ENCODE measurements around the gene STARD7.

The STARD7 gene

DNA sequence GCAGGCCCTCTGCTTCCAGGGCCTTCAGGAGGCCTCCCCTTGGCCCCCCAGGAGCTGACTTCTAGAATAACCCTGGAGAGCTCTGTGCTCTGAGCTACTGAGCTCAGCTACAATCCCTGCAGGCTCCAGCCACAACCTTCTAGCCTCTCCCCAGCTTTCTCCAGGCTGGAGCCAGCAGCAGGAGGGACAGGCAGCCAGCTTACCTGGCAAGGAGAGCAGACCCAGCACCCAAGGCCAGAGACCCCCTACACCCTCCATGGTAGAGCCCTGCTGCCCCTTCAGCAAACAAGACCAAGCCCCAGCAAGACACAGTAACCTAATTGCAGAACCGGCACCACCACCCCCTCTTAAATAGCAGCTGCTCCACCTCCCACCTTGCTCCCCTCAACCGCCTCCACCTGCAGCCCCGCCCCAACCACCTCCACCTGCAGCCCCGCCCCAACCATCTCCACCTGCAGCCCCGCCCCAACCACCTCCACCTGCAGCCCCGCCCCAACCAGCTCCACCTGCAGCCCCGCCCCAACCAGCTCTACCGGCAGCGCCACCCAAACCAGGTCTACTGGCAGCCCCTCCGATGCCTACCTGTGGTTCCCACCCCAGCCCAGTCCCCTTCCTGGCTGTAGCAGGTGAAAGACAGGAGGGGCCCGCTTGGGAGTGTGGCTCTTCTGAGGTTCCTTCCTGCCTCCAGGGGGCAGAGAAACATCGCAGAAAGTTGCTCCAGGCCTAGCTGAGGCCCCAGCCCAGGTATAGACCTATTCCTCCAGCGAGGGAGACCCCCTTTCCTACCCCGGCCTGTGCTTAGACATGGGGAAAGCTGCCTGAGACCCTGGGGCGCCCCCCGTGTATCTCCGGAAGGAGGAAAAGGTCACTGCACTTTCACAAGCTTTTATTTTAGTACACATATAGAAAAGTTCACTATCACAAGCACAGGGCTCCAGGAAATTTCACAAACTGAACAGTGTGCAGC is 70.2 kb downstream of the STARD7 start, which contains the start of gene ASTL:
Gene ASTL (minus strand): TSS at position 324 of the 967 bp plus-strand sequence. CDS start 66 bp downstream, at position 258.
- Histone ChIP-seq H3K27me3 (ENCODE audit: insufficient read depth, low read depth) (no peaks in the 10 kb centered on the region), H3K36me3 (ENCODE audit: insufficient read depth) (0 out of 2 replicates have a peak, but pooled peaks cover 3% of the 10 kb centered on the region), H3K79me2 (ENCODE audit: insufficient read depth, low read depth) (peaks cover under 1% of the 10 kb centered on the region; the same call in 1 of the 2 replicates), H3K4me1 (ENCODE audit: low read depth, poor library complexity, severe bottlenecking) (peaks cover 5% of the 10 kb centered on the region), H3K27ac (no peak within 1 kb of the TSS), H4K20me1 (ENCODE audit: insufficient read depth) (no peaks in the 10 kb centered on the region), H2AFZ (ENCODE audit: low read depth) (no peak within 1 kb of the TSS), H3K4me3 (IDR thresholded peaks at IDR 0.05; ENCODE audit: insufficient read depth, low read depth, low read length) (no peak within 1 kb of the TSS), H3K4me2 (no peak within 1 kb of the TSS), H3K9ac (no peak within 1 kb of the TSS)
- TF ChIP-seq, protein P1, sequence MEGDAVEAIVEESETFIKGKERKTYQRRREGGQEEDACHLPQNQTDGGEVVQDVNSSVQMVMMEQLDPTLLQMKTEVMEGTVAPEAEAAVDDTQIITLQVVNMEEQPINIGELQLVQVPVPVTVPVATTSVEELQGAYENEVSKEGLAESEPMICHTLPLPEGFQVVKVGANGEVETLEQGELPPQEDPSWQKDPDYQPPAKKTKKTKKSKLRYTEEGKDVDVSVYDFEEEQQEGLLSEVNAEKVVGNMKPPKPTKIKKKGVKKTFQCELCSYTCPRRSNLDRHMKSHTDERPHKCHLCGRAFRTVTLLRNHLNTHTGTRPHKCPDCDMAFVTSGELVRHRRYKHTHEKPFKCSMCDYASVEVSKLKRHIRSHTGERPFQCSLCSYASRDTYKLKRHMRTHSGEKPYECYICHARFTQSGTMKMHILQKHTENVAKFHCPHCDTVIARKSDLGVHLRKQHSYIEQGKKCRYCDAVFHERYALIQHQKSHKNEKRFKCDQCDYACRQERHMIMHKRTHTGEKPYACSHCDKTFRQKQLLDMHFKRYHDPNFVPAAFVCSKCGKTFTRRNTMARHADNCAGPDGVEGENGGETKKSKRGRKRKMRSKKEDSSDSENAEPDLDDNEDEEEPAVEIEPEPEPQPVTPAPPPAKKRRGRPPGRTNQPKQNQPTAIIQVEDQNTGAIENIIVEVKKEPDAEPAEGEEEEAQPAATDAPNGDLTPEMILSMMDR (conservative IDR thresholded peaks at IDR 0.05; ENCODE audit: low read depth, low read length), result peak; percentile 62

DNA sequence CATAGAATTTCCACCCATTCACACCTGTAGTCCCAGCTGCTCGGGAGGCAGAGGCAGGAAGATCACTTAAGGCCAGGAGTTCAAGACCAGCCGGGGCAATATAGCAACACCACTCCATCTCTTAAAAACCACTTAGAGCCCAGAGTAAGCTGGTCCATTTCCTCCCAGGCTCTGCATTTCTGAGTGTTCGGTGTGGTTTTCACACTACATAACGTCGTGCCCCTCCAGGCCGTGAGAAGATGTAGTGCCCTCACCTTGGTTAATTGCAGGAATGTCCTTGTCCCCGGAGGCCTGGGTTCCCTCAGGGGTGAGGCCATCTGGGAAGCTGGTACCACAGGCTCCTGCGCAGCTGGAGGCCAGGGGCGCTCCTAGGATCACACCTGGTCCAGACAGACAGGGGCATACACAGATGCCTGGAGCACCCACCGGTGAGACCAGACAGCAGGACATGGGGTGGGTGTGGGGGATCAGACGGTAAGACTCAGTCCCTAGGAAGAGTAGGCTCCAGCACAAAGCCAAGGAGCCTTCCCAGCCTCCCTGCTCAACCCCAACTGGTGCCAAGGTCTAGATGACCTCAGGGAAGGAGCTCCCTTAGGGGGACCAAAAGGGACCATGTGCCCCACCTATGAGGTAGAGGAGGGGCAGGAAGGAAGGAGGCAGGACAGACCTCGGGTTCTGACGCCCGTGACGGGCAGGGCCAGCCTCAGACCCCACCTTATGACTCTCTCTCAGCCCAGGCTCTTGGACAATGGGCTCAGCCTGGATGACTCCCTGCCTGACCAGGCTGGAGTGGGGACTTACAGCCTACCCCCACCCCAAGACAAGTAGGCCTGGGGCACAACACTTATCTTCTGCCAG is 71.1 kb downstream of the STARD7 start:
- Histone ChIP-seq H3K4me1 (ENCODE audit: low read depth, poor library complexity, severe bottlenecking) (no peaks in the 10 kb centered on the region), H3K4me3 (IDR thresholded peaks at IDR 0.05; ENCODE audit: insufficient read depth, low read depth, low read length) (no peak overlapping the region), H3K4me2 (no peak overlapping the region), H3K27ac (no peak overlapping the region), H2AFZ (ENCODE audit: low read depth) (no peak overlapping the region), H3K79me2 (ENCODE audit: insufficient read depth, low read depth) (no peaks in the 10 kb centered on the region), H4K20me1 (ENCODE audit: insufficient read depth) (no peaks in the 10 kb centered on the region), H3K36me3 (ENCODE audit: insufficient read depth) (no peaks in the 10 kb centered on the region), H3K27me3 (ENCODE audit: insufficient read depth, low read depth) (no peaks in the 10 kb centered on the region), H3K9ac (no peak overlapping the region)
- TF ChIP-seq, protein P1 (conservative IDR thresholded peaks at IDR 0.05; ENCODE audit: low read depth, low read length), result no peak

DNA sequence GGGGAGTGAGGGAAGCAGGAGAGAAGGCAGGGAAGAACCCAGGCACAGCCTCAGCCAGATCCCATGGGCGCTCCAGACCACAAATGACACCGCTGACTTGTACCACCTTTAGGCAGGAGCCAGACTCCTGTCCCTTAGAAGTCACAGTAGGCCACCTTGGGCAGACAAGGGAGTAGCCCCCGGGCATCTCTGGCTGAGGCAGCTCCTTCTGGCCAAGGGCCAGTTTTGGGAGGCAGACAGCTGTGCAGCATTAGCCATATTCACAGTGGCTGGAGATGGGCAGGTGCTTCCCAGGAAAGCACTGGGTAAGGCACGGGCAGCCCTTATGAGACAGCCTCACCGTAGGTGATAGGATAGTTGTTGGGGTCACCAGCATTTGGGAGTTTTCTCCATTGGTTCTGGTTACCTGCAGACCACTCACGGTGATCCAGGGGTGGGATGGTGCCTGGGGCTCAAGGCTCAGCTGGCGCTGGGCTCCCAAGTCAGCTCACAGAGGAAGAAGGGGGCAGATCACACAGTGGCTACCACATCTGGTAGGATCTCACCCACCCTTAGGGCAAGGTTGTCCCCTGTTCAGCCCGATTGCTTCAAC is 72.4 kb downstream of the STARD7 start:
- Histone ChIP-seq H3K4me1 (ENCODE audit: low read depth, poor library complexity, severe bottlenecking) (peaks cover 8% of the 10 kb centered on the region), H3K79me2 (ENCODE audit: insufficient read depth, low read depth) (no peaks in the 10 kb centered on the region), H2AFZ (ENCODE audit: low read depth) (no peak overlapping the region), H3K4me3 (IDR thresholded peaks at IDR 0.05; ENCODE audit: insufficient read depth, low read depth, low read length) (no peak overlapping the region), H3K4me2 (no peak overlapping the region), H3K27ac (no peak overlapping the region), H3K27me3 (ENCODE audit: insufficient read depth, low read depth) (no peaks in the 10 kb centered on the region), H4K20me1 (ENCODE audit: insufficient read depth) (no peaks in the 10 kb centered on the region), H3K9ac (no peak overlapping the region), H3K36me3 (ENCODE audit: insufficient read depth) (no peaks in the 10 kb centered on the region)
- TF ChIP-seq, protein P1 (conservative IDR thresholded peaks at IDR 0.05; ENCODE audit: low read depth, low read length), result no peak

DNA sequence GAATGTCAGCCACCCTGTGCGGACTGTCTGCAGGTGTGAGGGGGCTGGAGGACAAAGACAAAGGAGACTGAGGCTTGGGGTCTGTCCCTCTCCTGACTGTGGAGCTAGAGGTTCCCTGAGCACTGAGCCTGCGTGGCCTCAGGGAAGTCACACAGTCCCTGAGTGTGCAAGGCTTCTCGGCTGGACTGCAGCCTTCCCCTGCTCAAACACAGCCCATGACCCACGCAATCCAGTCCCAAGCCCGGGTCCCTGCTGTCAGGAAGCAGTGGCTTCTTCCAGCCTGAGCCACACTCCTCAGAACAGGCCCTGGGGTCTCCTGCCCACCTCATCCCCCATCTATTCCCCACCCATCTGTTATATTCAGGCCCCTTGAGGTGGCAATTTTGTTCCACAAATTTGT is 73.0 kb downstream of the STARD7 start:
- Histone ChIP-seq H3K36me3 (ENCODE audit: insufficient read depth) (no peaks in the 10 kb centered on the region), H4K20me1 (ENCODE audit: insufficient read depth) (no peaks in the 10 kb centered on the region), H3K4me1 (ENCODE audit: low read depth, poor library complexity, severe bottlenecking) (peaks cover 14% of the 10 kb centered on the region), H2AFZ (ENCODE audit: low read depth) (no peak overlapping the region), H3K9ac (no peak overlapping the region), H3K27me3 (ENCODE audit: insufficient read depth, low read depth) (no peaks in the 10 kb centered on the region), H3K4me3 (IDR thresholded peaks at IDR 0.05; ENCODE audit: insufficient read depth, low read depth, low read length) (no peak overlapping the region), H3K79me2 (ENCODE audit: insufficient read depth, low read depth) (no peaks in the 10 kb centered on the region), H3K27ac (no peak overlapping the region), H3K4me2 (no peak overlapping the region)
- TF ChIP-seq, protein P1 (conservative IDR thresholded peaks at IDR 0.05; ENCODE audit: low read depth, low read length), result no peak

All from KMS-11 (cell line).